GM21447 (cell line): Measurements from ENCODE around the gene TERT.

ENCODE experiments used
- ATAC-seq: cut with Tn5 transposase; IDR thresholded peaks from one replicate; pipeline ENCODE4 v1.9.1; 2021; ENCODE audit not compliant: unreplicated experiment

The TERT gene

DNA sequence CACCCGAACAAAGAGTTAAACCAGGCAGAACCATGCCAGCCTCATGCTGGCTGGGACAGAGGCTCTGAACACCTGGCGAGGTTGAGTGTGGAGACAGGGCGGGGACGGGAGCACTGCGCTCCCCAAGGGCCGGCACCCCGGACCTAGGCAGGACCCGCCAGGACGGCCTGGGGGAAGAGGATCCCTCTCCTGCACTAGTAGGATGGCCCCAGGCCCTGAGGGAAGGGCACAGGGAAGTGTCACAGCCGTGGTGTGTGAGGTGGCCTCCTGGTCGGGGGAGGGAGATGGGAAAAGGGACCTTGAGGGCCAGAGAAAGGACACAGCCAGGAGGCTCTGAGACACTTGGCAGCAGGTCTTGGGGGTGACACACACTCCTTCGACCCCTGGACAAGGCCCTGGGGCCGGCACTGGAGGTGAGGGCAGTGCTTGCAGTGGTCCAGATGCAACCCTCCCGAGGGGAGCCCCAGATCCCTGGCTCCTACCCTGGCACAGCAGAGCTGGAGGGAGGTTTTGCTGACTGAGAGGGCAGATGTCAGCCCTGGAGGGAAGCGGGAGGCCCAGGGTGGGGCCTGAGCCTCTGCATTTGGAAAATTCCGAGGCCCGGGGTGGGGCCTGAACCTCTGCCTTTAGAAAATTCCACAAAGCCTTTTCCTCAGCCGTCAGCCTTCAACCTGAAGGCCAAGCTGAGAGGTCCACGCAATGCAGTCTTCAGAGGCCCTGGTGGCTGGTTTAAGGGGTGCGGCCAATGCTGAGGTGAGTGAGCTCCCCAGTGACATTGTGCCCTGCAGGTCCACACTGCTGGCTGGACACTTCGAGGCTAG, 24.8 kb upstream of the TERT start:
- no peak for ATAC-seq

DNA sequence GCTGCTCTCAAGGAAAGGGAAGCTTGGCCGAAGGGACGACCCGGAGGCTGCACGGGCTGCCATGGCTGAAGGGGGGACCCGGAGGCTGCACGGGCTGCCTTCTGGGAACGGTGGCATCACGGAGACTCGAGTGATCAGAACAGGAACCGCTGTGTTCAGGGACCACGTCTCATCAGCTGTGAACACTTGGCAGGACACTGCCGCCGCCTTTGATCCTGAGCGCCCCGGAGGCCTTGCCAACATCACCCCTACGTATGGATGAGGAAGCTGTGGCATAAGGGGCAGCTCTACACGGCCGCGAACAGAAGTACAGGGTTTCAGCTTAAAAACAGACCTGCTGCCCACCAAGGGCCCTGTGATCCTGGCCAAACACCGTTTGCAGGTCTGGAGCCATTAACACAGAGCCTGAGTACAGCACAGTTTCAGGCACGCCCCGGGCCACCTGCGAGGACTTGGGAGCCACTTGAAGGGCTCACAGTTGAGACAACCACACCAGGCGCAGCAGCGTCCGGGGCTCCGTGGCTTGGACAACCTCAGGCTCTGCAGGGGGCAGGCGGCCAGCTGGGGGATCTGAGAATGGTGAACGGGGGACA, 23.9 kb upstream of the TERT start:
- ATAC-seq: no peak

DNA sequence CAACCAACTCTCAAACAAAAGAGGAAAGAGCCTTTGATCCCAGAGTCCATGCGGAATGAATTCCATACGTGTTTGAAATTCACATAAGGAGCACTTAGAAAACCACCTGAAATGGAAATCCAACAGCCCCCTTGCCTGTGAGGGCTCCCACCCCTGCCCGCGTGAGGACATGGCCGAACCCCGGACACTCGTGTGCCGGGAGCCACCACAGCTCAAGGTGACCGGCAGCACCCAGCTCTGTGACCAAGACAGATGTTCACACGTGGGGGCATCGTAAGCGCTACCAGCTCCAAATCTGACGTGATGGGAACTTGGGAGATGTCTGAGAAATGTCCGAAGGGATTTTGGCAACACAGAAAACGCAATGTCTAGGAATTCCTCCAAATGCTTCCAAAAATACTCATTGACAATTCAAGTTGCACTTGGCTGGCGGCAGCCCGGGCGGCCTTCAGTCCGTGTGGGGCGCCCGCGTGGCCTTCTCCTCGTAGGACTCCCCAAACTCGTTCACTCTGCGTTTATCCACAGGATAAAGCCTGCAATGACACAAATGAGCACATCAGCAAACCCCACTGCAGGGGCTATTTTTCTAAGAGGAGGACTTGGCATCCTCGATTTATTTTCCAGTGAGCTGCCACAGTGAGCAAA, 23.2 kb upstream of the TERT start:
- ATAC-seq: no peak

DNA sequence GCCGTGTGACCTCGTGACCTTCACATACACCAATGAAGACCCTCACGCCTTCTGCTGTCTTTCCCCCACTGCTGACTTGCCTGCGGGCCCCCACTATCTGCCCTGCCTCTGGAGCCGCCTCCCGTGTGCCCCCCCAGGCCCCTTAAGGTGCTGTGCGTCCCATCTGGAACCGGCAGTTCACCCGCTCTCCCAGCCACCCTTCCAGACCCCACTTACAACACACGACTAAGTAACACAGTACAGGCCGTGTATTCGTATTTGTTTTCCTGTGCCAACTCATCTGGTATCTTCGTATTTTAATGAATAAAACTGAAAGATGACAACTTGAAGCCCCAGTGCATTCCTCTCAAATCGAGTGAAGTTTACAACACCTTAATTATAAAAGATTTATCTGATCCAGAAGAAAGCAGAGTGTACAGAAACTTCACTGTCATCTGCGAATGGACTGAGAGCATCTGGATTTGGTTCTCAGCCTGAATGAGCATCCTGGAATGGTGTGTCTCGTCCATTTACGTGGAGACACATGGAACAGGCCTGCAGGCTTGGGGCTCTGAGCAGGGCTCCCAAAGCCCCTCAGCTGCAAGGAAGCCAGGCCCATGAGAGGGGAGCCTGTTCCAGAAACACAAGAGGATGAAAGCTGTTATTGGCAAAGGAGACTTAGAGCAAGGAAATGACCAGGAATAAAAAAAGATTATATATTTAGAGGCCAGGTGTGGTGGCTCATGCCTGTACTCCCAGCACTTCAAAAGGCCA, 21.9 kb upstream of the TERT start:
- ATAC-seq: no peak

DNA sequence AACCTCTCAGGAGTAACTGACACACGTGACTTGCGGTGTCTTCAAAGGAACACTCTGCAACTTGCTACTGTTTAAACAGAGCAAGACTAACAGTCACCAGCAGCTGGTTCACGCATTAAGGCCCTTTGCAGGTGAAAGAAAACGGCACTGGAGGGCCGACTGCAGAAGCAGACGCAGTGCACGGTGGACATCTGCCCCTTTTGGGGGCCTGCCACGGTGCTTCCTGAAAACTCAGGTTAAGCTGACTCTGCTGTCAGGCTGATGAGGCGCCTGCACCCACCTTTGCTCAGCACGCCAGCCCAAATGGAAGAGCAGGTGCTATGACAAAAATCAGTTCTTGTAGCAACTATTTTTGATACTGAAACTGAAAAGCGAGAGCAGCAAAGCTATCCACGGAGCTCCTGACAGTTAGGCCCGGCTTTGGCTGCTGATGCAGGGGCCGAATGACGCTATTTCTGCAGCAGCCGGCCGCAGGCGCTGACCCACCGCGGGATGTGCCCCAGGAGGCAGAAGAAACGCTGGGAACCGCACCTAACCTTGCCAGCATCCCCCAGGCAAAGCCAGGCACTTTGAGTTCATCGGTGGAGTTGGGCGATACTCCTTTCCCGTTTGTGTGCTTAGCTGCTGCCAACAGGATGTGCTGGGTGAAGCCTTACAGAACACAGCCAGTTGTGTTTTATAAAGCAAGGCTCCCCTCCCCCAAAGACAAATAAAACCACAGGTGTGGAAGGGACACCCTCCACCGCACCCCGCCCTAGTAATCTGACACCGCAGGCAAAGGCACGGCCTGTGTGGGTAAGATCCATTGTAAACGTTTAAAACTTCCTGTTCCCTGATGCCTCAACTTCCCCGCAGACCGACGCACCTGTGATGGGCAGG, 21.1 kb upstream of the TERT start:
- peak; percentile 52 for ATAC-seq

- peak; percentile 2 for ATAC-seq
These were observed 20.3 kb upstream of the TERT start for GRCh38 chr5:1315018-1315708.

- ATAC-seq: no peak
These were observed 19.7 kb upstream of the TERT start for GRCh38 chr5:1314564-1314982.

GRCh38 chr5:1312993-1313833, 18.3 kb upstream of the TERT start:
- ATAC-seq: peak; percentile 77

GRCh38 chr5:1312206-1312605, 17.3 kb upstream of the TERT start:
- ATAC-seq: no peak

DNA sequence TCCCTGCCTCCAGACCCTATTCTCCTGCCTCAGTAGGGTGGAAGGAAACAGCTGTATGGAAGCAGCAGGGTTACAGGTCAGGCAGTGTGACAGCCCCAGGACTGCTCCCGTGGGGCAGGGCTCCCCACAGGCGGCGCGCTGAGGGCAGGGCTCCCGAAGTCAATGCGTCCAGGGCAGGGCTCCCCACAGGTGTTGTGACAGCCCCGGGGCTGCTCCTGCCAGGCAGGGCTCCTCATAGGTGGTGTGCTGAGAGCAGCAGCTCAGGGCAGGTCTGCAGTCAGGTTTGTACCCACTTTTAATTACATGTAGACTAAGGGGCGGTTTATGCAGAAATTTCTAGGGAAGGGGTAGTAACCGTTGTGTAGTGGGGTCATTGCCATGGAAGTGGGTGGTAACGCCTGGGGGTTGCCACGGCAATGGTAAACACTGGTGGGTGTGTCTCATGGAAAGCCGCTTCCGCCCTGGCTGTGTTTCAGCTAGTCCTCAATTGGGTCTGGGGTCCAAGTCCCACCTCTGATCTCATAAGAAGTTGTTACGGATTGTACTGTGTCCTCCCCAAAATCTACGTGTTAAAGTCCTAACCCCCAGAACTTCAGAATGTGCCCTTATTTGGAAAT, 16.7 kb upstream of the TERT start:
- no peak for ATAC-seq

DNA sequence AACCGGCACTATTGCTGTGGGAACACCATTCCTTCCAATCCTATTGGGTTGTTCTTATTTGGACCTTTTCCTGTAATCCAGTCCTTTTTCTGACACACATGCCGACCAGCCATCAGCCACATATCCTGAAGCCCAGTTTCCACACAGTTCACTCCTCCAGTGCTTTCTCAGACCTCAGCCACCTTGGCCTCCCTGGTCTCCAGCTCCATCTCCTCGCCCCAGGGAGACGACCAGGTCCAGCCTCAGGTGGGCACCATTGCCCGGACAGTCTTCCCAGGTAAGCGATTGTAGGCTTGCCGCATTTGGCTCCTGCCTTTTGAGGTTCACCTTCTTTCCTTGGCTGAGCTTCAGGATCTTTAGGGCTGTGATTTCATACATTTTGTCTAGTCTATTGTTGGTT, 15.2 kb upstream of the TERT start:
- ATAC-seq: no peak

GRCh38 chr5:1304033-1304432, 9.2 kb upstream of the TERT start:
- no peak for ATAC-seq

DNA sequence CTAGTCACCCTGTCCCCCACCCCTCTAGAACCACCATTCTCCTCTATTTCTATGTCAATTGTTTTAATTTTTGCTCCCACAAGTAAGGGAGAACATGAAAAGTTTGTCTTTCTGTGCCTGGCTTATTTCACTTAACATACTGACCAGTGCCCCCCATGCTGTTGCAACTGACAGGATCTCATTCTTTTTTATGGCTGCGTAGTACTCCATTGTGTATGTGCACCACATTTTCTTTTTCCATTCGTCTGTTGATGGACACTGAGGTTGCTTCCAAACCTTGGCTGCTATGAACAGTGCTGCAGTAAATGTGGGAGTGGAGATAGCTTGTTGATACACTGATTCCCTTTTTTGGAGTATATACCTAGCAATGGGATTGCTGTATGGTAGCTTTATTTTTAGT, 7.4 kb upstream of the TERT start:
- no peak for ATAC-seq

GRCh38 chr5:1300581-1301083, 5.8 kb upstream of the TERT start:
- ATAC-seq: no peak

GRCh38 chr5:1299961-1300360, 5.1 kb upstream of the TERT start:
- no peak for ATAC-seq

DNA sequence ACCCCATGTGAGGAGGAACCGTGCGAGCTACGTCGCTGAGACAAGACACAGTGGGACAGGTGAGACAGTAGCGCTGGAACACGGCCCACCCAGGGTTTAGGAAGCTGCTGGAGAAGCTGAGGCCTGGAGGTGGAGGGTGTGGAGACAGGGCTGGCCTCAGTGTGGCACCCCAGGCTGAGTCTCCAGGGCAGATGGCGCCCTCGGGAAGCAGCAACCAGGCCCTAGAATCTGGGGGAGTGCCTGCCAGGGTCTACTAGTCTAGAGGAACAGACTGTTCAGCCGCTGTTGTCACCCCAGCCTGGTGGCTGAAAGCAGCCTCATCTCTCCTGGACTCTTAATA, 4.6 kb upstream of the TERT start:
- no peak for ATAC-seq

DNA sequence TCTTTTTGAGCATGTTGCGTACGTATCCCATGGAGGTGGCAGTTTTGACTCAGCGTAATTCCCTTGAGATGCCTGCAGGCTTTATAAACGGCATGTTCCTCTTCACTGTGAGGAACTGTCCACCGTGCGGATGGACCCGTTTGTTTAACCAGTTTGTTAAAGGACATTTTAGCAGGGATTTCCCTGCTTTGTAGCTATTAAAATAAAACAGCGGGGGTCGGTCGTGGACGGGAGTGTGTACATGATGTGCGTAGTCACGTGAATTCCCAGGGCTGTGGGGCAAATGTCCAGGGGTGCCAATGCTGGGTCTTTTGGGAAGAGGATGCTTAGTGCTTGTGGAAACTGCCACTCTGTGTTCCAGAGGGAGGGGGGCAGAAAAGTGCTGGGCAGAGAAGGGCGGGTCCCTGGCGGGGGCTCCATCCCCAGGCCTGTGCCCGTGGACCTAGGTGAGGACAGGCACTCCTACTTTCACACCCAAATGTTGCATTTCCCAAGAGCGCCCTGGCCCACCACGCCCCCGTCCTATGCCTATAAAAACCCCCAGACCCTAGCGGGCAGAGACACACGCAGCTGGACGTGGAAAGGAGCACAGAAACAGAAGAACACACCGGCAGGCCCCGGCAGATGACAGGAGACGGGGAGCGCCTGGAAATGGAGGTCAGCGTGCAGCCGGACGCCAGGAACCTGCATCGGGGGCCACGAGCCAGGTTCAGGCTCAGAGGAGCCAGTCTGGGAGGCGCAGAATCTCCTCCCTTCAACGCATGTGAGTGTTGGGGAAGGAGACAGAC, 4.0 kb upstream of the TERT start:
- no peak for ATAC-seq

GRCh38 chr5:1298067-1298551, 3.2 kb upstream of the TERT start:
- no peak for ATAC-seq
